Adrenal gland (tissue), 5 donors: ENCODE measurements around the gene NHSL1.

Experiments
- CTCF ChIP-seq, 6 experiments: fragments of 450-650 bp in 4 of 6; fragments of 200-600 bp in 2 of 6; sonication (generic) in 1 of 6; IDR thresholded peaks; 1 replicate in 5 of 6; 2 replicates in 1 of 6; pipeline versions ENCODE4 v1.5.1 to v1.8.0; 2016 to 2021; ENCODE audit warnings: antibody characterized with exemption in 6 of 6, mild to moderate bottlenecking in 2 of 6, moderate library complexity in 1 of 6
- POLR2A ChIP-seq, 2 donors: fragments of 450-650 bp; IDR thresholded peaks; one replicate each; pipeline ENCODE4 v1.6.1; 2017; ENCODE audit warnings: antibody characterized with exemption in 2 of 2, mild to moderate bottlenecking in 2 of 2, moderate library complexity in 1 of 2
- donor health status: DM: no; HTN: no; CAD: no.

DNA sequence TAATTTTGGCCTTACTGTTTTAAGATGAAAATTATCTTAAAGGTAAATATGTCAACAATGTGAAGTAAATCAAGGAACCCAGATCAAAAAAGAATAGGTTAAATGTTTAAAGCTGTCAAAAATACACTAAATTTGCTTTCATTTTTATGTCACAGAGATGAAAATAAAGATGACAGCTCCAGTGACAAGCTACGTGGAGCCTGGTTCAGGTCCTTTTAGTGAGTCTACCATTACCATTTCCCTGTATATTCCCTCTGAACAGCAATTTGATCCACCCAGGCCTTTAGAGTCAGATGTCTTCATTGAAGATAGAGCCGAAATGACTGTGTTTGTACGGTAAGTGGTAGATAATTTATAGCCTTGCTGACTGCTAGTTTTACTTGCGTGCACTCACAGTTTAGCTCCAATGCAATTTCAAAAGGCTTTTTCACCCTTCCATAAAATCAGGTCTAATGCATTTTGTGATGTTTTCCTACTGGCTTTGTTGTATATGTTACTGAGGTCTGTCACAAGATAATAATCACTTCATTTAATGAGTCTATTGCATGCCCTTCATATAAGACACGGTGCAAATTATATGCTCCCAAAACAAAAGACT lies 93.4 kb downstream of the NHSL1 start:
- TF ChIP-seq CTCF (IDR thresholded peaks at IDR 0.05) (no peak), POLR2A (IDR thresholded peaks at IDR 0.05) (no peak)
